A673 (cell line): ENCODE results near the gene TMTC2. TPM values are rescaled to one million over a fixed set of nuclear protein-coding genes. Genes with fewer than 3 reads are reported as not detected.

Source experiments
- BruUV-seq: library from RNA; stranded (reverse); fragments of 400-500 nt; replicated peaks from 2 replicates; lab custom pipeline; 2021; lab: Mats Ljungman, UMichigan
- CTCF ChIA-PET: fragments of 300-600 bp; sonication (Branson Sonifier 250); formaldehyde crosslinking; loops from one replicate; lab custom pipeline; 2022; ENCODE audit warnings: antibody characterized with exemption; lab: Charles Lee
- POLR2A ChIA-PET: fragments of 300-600 bp; sonication (Branson Sonifier 250); formaldehyde crosslinking; loops from one replicate; lab custom pipeline; 2022; ENCODE audit warnings: antibody characterized with exemption; ENCODE audit not compliant: low non-redundant PET; lab: Charles Lee
- DNase-seq: peaks from one replicate; pipeline ENCODE4 v3.0.0-alpha.2; 2015; ENCODE audit warnings: low spot score
- H3K27ac ChIP-seq: fragments of 200-600 bp; sonication (generic); 2 replicates; pipeline ENCODE4 v1.5.1; 2016; ENCODE audit warnings: mixed run types, low read depth, mild to moderate bottlenecking, mixed read lengths, antibody characterized with exemption, low read length; ENCODE audit not compliant: poor library complexity, severe bottlenecking
- H3K27me3 ChIP-seq: fragments of 200-600 bp; sonication (generic); replicated peaks from 2 replicates; pipeline ENCODE4 v1.6.1; 2017; ENCODE audit warnings: mixed run types, low read depth, mild to moderate bottlenecking, mixed read lengths, antibody characterized with exemption, low read length; ENCODE audit not compliant: insufficient read depth, poor library complexity
- H3K36me3 ChIP-seq: fragments of 200-600 bp; sonication (generic); 2 replicates; pipeline ENCODE4 v1.6.1; 2016; ENCODE audit warnings: mixed run types, mild to moderate bottlenecking, mixed read lengths, antibody characterized with exemption, low read length; ENCODE audit not compliant: insufficient read depth, poor library complexity, severe bottlenecking
- H3K4me1 ChIP-seq: fragments of 200-600 bp; sonication (generic); 2 replicates; pipeline ENCODE4 v1.6.1; 2017; ENCODE audit warnings: mixed run types, mild to moderate bottlenecking, mixed read lengths, antibody characterized with exemption, low read length; ENCODE audit not compliant: insufficient read depth, poor library complexity, severe bottlenecking
- H3K4me3 ChIP-seq: fragments of 200-600 bp; sonication (generic); 2 replicates; pipeline ENCODE4 v1.5.1; 2016; ENCODE audit warnings: low read depth, mixed run types, mild to moderate bottlenecking, mixed read lengths, low read length; ENCODE audit not compliant: poor library complexity, severe bottlenecking
- H3K9me3 ChIP-seq: fragments of 200-600 bp; sonication (generic); 2 replicates; pipeline ENCODE4 v1.6.1; 2016; ENCODE audit warnings: mixed run types, low read depth, mild to moderate bottlenecking, mixed read lengths, antibody characterized with exemption, low read length; ENCODE audit not compliant: poor library complexity, severe bottlenecking
- CTCF ChIP-seq: fragments of 300-800, 200-600 bp; sonication (generic); conservative IDR thresholded peaks from 2 replicates; pipeline ENCODE4 v1.5.1; 2017; ENCODE audit warnings: low read depth, mild to moderate bottlenecking, antibody characterized with exemption, low read length, moderate library complexity, mixed read lengths
- EZH2 ChIP-seq: fragments of 200-600 bp; sonication (generic); IDR thresholded peaks from 2 replicates; pipeline ENCODE4 v1.6.1; 2017; ENCODE audit warnings: borderline replicate concordance, low read depth, mild to moderate bottlenecking, mixed read lengths, antibody characterized with exemption, low read length; ENCODE audit not compliant: poor library complexity, severe bottlenecking
- intact Hi-C: fragments of 100-400 bp; cut with micrococcal nuclease; formaldehyde crosslinking; loops from one replicate; pipeline ENCODE4 v1.10.0; 2022; ENCODE audit not compliant: unreplicated experiment
- total RNA-seq: library from RNA; stranded (reverse); gene quantifications from 2 replicates; pipeline ENCODE4 v1.2.3, GENCODE V29; 2021

TMTC2 gene
- total RNA-seq, 1 experiment from 2014 or later: 3.3 TPM

- H3K9me3 ChIP-seq: no peaks in the 10 kb centered on the region
- no peaks in the 10 kb centered on the region for H3K36me3 ChIP-seq
- DNase-seq: no peak
- ChIA-PET POLR2A (no interaction called here), CTCF (no interaction called here)
- no peak overlapping the region for H3K27ac ChIP-seq
- BruUV-seq: no TSS peak
- no peaks in the 10 kb centered on the region for H3K27me3 ChIP-seq
- TF ChIP-seq EZH2 (no peak), CTCF (no peak)
- intact Hi-C loops: no loop called here
- H3K4me1 ChIP-seq: no peaks in the 10 kb centered on the region
- H3K4me3 ChIP-seq: no peak overlapping the region
These were observed 165.8 kb downstream of the TMTC2 start for GRCh38 chr12:82852529-82852928.

- H3K4me3 ChIP-seq: no peak overlapping the region
- intact Hi-C loops: no loop called here
- no peaks in the 10 kb centered on the region for H3K27me3 ChIP-seq
- no peaks in the 10 kb centered on the region for H3K36me3 ChIP-seq
- BruUV-seq: no TSS peak
- POLR2A ChIA-PET: no interaction called here
- no peak overlapping the region for H3K27ac ChIP-seq
- no peak for DNase-seq
- TF ChIP-seq CTCF: no peak
- TF ChIP-seq EZH2: no peak
- no peaks in the 10 kb centered on the region for H3K4me1 ChIP-seq
- no peaks in the 10 kb centered on the region for H3K9me3 ChIP-seq
- CTCF ChIA-PET: no interaction called here
These were observed 169.2 kb downstream of the TMTC2 start for GRCh38 chr12:82855872-82856271.

GRCh38 chr12:82857276-82857675 is 170.6 kb downstream of the TMTC2 start:
- Histone ChIP-seq H3K27me3 (no peaks in the 10 kb centered on the region), H3K36me3 (no peaks in the 10 kb centered on the region), H3K27ac (no peak overlapping the region), H3K4me1 (peaks cover 5% of the 10 kb centered on the region), H3K9me3 (no peaks in the 10 kb centered on the region), H3K4me3 (no peak overlapping the region)
- intact Hi-C loops: no loop called here
- no peak for DNase-seq
- CTCF ChIA-PET: no interaction called here
- TF ChIP-seq EZH2 (no peak), CTCF (no peak)
- POLR2A ChIA-PET: no interaction called here
- no TSS peak for BruUV-seq
